Globus pallidus (tissue), 1 donor: ENCODE measurements around the gene AATK.
A peak's percentile ranks its signal among the peaks of the same experiment; 100 is the strongest.

Experiments used
- DNase-seq: peaks from one replicate; pipeline ENCODE4 v3.0.0-alpha.2; 2015; ENCODE audit warnings: low spot score

AATK gene

DNA sequence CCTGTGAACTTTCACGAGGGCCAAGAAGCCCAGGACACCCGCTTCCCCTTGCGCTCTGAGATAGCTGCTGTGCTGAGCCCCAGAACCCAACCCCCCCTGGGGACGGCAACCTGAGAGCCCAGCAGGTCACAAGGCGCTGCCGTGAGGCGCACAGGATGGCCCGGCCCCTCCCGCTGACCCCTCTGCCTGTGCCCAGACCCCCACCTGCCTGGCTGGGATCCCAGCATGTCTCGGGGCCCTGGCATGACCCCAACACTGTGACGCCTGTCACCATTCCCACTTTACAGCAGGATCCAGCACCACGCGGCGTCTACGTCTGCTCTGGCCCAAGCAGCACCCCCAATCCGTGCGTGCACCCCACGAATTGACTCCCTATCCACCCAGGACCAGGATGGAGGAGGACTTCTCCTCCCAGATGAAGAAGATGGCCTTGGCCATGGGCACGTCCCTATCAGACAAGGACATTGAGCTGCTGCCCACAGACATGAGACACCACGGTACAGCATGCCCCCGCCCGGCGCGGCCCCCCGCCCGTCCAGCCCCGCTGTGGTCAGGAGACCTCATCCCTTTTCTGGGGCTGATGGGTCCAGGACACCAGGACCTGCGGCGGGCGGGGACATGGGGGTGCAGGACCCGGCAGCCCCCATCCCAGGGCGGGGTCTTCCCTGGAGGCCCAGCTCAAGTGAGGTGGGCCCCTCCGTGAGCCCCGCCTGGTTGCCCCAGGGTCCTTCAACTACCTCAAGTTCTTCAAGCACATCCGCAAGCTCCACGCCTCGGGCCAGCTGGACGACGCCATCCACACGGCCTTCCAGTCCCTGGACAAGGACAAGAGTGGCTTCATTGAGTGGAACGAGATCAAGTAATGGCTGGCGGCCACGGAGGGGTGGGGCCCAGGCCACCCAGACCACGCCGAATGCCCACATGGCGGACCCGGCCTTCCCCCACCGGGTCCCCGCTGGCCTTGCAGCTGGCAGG lies 15.1 kb upstream of the AATK start:
- no peak for DNase-seq

DNA sequence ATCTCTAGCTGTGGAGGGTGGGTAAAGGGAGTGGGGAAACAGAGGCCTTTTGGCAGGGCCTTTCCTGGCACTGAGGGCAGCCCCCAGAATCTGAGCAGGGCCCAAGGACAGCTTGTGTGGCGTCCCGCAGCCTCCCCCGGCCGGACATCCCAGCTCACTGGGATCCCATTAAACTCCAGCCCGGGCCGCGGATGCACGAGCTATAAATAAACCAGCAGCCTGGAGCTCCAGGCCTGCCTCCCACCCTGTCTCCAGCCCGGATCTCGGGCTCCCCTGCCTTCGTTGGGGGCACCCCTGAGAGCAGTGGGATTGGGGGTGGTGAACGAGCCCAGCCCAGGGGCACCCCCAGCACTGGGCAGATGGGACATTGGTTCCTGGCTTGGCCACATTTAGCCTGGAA lies 13.8 kb upstream of the AATK start:
- no peak for DNase-seq

DNA sequence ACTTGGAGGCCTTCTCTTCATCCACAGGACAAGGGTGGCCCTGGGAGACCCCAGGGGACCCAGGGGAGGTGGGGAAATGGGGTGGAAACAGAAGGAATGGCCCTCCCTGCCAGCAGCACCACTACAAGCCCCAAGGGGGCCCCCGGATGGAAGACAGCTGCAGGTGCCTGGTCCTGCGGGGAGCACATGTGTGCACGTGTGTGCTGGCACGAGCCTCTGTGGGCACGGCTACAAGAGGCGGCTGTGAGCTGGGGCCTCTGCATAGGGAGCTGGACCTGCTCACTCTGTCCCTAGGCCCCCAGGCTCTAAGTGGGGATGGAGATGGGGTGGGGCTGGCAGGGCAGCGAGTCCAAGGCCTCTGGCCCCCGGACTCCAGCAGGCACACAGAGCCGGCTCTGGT lies 13.2 kb upstream of the AATK start:
- DNase-seq = no peak

DNA sequence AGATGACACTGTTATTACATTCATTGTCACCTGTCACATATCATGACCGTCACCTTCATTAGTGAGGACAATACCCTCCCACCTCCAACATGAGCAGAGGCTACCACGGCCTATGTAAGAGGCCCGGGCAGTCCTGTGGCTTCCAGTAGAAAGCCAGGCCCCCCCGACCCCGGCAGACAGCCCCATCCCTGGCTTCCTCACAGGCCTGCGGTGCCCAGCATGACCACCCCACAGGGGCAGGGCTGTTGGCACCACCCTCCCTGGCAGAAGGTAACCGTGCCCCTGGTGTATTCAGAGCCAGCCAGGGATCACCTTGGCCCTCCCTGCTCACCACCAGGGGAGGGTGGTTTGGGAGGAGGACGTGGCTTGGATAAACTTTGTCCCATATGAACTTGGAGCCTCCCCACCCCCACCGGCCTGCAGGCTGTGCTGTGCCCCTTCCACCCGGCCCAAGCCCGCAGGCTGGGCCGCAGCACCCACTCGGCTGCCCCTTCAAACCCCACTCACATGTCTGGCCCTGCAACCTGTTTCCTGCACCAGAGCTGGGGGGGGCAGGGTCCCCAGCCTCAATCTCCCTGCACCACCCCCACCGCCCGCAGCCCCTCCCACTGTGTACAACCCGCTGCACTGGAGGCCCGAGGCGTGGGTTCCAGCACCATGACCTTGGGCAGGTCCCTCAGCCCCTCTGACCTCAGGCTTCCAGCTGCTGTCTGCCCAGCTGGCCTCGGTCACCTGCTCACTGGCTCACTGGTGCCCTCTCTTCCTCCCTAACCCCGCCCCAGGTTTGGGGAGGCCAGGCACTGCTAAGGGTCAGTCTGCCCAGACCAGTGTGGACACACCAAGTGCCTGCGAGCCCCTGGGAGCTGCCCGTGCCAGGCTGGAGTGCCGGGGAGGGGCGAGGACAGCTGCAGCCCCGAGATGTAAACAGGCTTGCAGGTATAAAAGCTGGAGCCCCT lies 12.4 kb upstream of the AATK start:
- no peak for DNase-seq

DNA sequence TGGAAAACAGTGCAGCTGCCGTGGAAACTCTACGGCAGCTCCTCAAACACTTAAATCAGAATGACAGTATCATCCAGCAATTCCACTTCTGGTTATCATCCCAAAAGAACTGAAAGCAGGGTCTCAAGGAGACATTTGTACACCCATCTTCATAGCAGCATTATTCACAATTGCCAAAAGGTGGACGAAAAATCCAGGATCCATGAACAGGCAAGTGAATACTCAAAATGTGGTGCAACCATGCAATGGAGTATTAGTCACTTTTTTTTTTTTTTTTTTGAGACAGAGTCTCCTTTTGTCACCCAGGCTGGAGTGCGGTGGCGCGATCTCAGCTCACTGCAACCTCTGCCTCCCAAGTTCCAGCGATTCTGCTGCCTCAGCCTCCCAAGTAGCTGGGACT lies 10.6 kb upstream of the AATK start:
- DNase-seq = no peak

DNA sequence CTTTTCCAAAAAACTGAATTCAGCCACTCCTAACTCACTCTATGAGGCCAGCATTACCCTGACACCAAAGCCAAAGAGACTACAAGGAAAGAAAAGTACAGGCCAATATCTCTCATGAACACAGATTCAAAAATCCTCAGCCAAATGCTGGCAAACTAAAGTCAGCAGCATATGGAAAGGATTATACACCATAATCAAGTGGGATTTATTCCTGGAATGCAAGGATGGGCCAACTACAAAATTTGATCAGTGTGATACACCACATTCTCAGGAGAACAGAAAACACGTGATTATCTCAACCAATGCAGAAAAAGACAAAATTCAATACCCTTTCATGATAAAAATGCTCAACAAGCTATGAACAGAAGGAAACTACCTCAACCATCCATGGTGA lies 7.7 kb upstream of the AATK start:
- no peak for DNase-seq

DNA sequence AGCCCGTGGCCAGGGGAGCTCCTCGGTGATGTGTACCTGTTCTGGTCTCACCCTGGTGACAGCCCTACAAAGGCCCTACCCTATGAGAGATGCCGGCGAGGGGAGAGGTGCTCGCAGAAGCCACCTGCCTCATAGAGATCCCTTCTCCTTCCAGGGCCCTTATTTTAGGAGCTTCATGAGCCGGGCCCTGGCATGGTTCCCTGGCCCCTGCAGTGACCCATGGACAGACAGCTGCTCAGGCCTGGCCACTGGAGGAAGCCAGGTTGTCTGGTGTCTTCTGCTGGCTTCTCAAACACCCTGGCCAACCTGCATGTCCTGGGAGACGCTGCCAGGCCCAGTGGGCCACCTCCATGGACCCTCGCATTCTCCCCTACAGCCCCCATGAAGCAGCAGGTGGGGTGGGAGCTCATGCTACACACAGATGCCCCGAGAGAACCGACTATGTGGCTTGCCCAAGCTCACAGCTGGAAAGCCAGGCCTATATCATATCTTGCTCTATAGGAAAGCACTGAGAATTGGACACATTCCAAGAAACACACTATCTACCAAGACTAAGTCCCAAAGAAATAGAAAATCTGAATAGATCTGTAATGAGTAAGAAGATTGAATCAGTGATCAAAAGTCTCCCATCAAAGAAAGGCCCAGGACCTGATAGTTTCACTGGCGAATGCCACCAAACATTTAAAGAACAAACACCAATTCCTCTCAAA lies 7.2 kb upstream of the AATK start:
- no peak for DNase-seq

DNA sequence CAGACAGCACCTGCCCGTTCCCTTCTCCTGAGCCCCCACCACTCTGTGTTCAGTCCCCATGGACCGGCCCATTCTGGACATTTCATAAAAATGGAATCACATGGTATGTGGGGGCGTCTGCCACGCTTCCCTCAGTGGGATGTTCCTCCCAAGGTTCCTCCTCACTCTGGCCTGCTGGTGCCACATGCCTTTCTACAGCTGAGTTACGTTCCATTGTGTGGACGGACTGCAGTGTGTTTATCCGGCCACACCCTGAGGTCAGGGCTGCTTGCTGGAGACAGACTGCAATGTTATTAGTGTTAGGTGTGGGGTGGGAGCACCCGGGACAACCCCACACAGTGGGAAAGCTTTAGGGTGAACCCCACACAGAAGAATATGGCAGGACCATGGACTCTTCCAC lies 5.9 kb upstream of the AATK start:
- no peak for DNase-seq

DNA sequence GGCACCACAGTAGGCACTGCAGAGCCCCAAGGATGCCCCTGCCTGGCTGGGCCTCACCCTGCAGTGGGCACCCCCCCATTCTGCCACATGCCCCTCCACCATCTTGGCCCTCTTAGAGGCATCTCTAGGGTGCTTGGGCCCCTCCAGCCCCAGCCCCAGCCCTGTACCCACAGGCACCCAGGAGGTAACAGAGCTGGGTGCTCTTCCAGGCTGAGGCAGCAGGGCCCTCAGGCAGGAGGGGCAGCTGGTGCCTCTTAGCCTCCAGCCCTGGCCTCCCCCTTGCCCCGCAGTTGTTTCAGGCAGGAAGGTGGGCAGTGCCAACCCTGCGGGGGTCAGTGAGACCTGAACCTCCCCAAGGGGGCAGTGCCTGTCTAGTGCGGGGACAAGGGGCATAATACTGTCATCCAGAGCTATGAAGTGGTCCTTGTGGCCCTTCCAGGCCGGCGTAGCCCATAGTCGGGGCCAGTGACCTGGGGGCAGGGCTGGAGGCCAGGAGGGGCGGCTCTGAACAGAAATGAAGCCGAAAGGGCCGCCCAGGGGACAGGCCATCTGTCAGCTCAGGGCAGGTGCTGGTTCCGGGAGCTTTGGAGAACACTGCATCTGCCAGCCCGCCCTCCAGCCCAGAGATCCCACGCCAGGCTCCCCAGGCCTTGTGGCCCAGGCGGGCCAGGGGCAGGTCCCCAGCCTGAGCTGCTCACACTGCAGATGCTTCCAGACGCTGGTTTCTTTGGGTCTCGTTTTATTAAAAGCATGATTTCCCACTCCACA lies 4.9 kb upstream of the AATK start:
- DNase-seq = no peak

DNA sequence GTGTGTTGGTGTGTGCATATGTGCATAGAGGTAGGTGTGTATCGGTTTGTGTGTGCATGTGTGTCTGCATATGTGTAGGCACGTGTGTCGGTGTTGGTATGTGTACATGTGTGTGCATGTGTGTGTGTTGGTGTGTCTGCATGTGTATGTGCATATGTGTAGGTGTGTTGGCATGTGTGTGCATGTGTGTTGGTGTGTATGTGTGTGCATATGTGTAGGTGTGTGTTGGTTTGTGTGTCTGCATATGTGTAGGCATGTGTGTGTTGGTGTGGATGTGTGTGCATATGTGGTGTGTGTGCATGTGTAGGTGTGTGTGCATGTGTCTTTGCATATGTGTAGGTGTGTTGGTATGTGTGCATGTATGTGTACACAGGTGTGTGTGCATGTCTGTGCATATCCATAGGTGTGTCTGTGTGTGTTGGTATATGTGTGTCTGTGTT lies 3.9 kb upstream of the AATK start:
- no peak for DNase-seq

DNA sequence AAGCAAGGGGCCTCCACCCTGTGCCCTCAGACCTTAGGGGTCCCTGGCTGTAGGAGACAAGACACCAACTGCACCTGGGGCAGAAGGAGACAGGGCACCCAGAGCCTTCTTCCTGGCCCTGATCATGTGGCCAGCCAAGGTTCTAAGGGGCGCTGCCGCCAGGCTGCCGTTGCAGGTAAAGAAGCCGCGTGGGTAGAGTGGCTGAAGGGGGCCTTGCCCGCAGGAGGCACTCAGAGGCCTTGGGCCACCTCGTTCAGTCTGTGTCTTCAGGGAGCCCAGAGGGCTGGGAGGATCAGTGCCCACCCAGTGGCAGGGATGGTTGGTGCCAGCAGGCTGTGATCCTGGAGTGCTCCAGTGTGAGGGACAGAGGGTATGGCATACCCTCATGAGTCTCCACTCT lies 1.6 kb upstream of the AATK start:
- no peak for DNase-seq

DNA sequence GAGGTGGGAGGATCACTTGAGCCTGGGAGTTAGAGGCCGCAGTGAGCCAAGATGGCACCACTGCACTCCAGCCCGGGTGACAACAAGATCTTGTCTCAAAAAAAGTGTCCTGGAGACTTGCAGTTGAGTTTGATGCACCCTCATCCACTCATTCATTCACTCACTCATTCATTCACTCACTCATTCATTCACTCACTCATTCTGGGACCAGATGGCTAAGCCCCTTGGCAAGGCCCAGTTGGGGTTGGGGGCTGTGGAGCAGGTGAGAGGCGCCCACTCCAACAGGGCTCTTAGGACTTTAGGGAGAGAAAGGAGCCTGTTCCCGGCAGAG lies 1.1 kb upstream of the AATK start:
- no peak for DNase-seq

DNA sequence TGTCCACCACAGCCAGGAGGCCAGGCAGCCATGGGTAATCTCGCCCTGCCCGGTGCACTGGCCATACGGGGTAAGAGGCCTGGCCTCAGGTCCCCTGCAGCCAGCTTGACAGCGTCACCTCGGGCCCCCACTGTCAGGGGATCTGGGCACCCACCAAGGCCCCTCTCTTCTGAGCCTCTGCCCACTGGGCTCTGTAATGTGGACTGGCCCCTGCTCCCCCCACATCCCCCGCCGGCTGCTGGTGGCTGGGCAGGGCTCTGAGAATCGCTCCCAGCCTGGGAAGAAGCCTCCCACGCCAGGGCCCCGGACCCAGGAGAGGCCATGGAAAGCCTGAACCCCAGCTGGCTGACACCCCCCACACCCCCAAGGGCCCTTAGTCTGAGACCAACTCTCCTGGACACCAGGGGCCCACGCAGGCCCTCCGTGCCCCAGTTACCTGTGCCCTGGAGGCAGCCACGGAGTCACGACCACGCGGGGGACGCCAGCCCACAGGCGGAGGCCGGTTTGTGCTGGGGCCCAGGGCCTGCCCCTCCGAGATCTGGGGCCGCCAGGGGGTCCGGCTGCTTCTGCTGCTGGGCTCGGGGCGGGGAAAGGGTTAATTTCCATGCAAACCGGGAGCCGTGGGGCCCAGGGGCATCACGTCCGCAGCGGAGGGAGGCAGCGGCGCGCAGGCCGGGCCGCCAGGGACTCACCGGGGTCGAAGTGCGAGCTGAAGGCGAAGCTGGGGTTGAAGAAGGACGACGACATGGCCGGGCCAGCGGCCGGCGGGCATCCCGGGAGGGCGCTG lies 582 bp downstream of the AATK start, which contains the start of gene PVALEF:
Gene PVALEF (plus strand): TSS at position 262 of the 787 bp plus-strand sequence. CDS start 15,720 bp downstream, outside the sequence.
- DNase-seq = peak; percentile 76

DNA sequence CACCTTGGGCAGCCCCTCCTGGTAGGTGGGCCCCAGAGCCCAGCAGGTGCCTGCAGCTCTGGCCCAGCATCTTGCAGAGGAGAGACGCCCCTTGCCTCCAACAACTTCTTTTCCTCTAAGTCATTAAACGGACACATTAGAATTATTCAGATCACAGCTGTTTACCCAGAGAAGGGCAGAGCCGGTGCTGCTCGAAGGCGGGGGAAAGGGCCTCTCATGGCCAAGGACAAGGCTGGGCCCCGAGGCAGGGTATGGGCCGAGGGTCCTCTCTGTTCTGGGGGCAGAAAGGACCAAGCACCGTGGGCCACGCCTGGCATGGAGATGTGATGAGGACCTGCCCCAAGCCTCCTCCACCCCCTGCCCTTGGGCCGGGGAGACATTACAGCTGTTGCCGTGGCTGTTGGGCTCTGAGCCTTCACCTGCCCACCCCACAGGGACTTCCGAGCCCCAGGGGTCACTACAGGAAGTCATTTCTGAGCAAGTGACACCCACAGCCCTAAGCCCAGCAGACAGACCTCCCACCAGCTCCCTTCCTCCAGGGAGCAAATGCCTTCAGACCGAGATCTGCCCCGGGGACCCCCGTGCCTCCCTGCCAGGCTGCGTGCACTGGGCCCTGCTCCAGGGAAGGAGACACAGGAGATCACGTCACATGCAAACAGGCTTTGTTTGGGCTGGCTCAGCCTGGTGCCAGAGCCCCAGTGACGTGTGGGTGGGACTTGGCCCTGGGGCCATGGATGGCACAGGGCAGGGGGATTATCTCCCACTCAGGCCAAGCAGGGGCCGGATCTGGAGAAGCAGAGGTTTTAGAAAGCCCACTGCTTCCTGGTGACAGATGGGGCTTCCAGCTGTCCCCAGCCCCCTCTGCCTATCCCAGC lies 1.4 kb downstream of the AATK start:
- DNase-seq = peak; percentile 84

DNA sequence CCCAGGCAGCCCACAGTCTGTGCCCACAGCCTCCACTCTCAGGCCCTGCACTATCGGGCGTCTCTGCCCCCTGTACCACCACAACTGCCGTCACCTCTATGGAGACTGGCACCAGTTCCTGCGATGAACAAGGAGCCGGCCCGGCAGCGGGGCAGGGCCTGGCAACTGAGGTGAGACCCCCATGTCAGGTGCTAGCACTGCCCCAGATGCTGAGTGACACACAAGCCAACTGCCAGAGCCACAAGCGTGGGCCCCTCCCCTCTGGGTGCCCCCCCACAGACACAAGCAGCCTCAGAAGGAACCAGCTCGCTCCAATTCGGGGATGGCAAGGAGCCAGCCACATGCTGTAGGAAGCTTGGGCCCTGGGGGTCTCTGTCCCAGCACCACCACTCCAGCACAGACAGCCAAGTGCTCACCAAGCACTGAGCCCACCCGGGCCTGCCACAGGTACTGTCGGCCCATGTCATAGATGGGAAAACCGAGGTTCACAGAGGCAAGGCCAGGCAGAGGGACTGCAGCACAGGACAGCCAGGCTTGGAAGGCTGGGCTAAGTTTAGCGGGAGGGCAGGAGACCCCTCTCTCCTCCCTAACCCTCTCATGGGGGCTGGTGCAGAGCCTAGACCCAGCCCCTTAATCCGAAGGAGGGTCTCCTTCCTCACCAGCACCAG lies 2.2 kb downstream of the AATK start:
- no peak for DNase-seq

DNA sequence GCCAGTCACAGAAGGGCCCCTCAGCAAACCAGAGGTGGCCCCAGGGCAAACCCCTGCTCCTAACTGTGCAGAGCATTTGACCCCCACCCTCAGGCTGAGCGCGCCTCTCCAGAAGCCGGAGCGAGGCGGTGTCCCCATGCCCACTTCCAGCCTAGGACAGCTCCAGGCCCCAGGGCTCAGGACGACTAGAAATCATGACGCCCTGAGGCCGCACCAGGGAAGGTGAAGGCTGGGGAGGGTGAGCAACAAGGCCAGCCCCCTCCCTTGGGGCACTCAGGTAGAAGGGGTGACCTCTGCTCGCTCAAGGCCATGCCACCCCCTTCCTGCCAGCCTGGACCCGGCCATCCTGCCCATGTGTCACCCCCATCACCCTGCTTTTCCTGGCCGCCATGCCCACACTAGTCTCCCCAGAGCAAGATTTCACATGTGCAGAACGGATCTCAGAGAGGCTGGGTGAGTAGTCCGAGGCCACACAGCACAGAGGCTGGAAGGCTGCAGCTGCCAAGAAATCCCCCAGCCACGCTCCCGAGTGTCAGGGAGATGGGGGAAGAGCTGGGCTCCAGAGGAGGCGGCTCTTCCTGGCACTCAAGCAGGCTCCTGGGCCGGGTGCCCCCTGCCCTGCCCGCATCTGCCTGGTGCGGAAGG lies 2.8 kb downstream of the AATK start:
- DNase-seq = no peak

DNA sequence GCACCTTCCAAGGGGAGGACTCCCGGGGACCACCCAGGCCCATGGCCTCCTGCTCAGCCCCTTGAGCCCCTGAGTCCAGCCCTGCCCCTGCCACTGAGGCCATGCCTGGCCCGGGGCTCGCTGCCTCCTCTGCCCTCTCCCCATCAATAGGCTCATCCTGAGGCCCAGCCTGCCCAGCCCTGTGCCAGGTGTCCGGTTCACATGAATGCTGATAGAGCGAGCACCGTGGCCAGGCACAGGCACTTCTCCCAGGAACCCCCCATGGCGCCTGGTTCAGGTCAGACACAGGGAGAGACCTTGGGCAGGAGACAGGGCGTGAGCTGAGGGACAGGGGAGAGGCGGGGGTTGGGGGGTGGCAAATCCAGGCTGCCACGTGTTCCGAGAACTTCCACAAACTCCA lies 3.5 kb downstream of the AATK start:
- no peak for DNase-seq

DNA sequence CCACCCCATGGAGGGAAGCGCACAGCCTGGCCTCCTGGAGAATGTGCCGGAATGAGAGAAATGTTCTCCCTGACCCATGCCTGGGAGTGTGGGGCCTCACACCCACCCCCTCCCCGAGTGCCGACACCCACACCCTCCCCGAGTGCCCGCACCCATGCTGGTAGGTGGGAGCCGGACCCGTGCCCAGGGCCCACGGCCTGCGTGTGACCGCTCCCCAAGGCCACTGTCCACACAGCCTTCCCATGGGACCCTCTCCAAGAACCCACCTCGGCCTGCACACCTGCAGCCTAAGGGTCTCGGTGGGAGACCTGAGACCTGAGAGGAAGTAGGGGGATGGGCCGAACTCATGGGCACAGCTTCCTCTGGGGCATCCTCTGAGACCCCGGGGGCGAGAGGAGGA lies 4.0 kb downstream of the AATK start:
- no peak for DNase-seq

DNA sequence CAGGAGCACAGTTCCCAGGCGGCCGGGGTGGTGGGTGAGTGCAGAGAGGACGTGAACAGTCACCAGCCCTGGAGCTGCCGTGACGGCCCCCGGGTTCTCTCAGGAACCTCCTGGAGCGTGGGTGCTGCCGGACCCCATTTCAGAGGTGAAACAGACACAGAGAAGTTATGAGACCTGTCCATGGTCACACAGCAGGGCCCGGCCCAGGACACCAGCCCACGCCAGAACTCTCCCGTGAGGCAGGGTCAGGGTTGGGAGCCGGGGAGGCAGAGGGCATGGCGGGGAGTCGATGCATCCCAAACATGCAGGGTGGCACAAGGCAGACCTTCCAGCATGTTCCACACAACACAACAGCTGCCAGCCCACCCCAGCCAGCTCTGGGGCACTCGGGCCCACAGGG lies 4.5 kb downstream of the AATK start:
- no peak for DNase-seq
